Measurements from ENCODE around the gene NID1. TPM values are rescaled to one million over a fixed set of nuclear protein-coding genes. Genes with fewer than 3 reads are reported as not detected.

NID1 gene
- polyA plus RNA-seq, 1 donor from 2014 or later = 0.04 TPM

DNA sequence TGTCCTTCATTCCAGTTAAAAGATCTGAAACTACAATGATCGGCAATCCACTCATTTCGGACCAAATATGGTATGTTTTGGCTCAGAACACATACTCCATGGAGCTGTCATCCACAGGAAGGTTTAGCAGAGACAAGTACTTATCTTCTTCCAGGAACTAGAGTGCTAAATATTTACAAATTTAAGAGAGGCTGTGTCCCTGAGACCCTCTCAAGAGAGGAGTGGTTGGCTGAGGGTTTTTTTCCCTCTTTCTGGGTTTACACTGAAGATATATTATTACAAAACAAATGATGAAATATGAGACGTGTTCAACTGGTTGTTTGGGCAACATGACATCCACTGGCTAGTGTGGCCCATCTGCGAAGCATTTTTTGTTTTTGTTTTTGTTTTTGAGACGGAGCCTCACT is 25.9 kb upstream of the NID1 start:
- H2AFZ ChIP-seq (ENCODE audit: low read depth, low read length) = no peak overlapping the region
- no peaks in the 10 kb centered on the region for H3F3A ChIP-seq (ENCODE audit: insufficient read depth, low read length, poor library complexity, severe bottlenecking)
- H3K4me2 ChIP-seq (ENCODE audit: low read length) = no peak overlapping the region
- H3K27me3 ChIP-seq (ENCODE audit: insufficient read depth, low read depth, low read length) = no peaks in the 10 kb centered on the region
- H3K9me3 ChIP-seq (ENCODE audit: low read length) = no peaks in the 10 kb centered on the region
- no peaks in the 10 kb centered on the region for H3K79me2 ChIP-seq (replicated peaks; ENCODE audit: insufficient read depth, low read length)
- no peak overlapping the region for H3K4me3 ChIP-seq (ENCODE audit: low read length)
- no peaks in the 10 kb centered on the region for H4K20me1 ChIP-seq (ENCODE audit: insufficient read depth)
- TF ChIP-seq, protein P1, sequence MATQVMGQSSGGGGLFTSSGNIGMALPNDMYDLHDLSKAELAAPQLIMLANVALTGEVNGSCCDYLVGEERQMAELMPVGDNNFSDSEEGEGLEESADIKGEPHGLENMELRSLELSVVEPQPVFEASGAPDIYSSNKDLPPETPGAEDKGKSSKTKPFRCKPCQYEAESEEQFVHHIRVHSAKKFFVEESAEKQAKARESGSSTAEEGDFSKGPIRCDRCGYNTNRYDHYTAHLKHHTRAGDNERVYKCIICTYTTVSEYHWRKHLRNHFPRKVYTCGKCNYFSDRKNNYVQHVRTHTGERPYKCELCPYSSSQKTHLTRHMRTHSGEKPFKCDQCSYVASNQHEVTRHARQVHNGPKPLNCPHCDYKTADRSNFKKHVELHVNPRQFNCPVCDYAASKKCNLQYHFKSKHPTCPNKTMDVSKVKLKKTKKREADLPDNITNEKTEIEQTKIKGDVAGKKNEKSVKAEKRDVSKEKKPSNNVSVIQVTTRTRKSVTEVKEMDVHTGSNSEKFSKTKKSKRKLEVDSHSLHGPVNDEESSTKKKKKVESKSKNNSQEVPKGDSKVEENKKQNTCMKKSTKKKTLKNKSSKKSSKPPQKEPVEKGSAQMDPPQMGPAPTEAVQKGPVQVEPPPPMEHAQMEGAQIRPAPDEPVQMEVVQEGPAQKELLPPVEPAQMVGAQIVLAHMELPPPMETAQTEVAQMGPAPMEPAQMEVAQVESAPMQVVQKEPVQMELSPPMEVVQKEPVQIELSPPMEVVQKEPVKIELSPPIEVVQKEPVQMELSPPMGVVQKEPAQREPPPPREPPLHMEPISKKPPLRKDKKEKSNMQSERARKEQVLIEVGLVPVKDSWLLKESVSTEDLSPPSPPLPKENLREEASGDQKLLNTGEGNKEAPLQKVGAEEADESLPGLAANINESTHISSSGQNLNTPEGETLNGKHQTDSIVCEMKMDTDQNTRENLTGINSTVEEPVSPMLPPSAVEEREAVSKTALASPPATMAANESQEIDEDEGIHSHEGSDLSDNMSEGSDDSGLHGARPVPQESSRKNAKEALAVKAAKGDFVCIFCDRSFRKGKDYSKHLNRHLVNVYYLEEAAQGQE (IDR thresholded peaks at IDR 0.05; ENCODE audit: borderline replicate concordance) = no peak
- no peak for TF ChIP-seq TAF1 (IDR thresholded peaks at IDR 0.05; ENCODE audit: low read depth)
- no peak for TF ChIP-seq MXI1 (conservative IDR thresholded peaks at IDR 0.05; ENCODE audit: poor library complexity, severe bottlenecking)
- TF ChIP-seq SMC3 (conservative IDR thresholded peaks at IDR 0.05; ENCODE audit: poor library complexity) = no peak
- no peak for TF ChIP-seq RAD21 (conservative IDR thresholded peaks at IDR 0.05)
- TF ChIP-seq EZH2 (IDR thresholded peaks at IDR 0.05; ENCODE audit: borderline replicate concordance, insufficient read depth, low read length, poor library complexity, severe bottlenecking) = no peak
- TF ChIP-seq POLR2AphosphoS5 (IDR thresholded peaks at IDR 0.05) = no peak
- TF ChIP-seq EP300 (conservative IDR thresholded peaks at IDR 0.05; ENCODE audit: poor library complexity, severe bottlenecking) = no peak
- no peak for TF ChIP-seq CTCF (IDR thresholded peaks at IDR 0.05; ENCODE audit: poor library complexity, severe bottlenecking)
- H3K27ac ChIP-seq (ENCODE audit: low read length) = no peak overlapping the region
- H3K36me3 ChIP-seq (ENCODE audit: insufficient read depth, low read length) = no peaks in the 10 kb centered on the region
- H3K9ac ChIP-seq (ENCODE audit: low read length) = no peak overlapping the region
- no peaks in the 10 kb centered on the region for H3K9me2 ChIP-seq (ENCODE audit: insufficient read depth, low read length)

DNA sequence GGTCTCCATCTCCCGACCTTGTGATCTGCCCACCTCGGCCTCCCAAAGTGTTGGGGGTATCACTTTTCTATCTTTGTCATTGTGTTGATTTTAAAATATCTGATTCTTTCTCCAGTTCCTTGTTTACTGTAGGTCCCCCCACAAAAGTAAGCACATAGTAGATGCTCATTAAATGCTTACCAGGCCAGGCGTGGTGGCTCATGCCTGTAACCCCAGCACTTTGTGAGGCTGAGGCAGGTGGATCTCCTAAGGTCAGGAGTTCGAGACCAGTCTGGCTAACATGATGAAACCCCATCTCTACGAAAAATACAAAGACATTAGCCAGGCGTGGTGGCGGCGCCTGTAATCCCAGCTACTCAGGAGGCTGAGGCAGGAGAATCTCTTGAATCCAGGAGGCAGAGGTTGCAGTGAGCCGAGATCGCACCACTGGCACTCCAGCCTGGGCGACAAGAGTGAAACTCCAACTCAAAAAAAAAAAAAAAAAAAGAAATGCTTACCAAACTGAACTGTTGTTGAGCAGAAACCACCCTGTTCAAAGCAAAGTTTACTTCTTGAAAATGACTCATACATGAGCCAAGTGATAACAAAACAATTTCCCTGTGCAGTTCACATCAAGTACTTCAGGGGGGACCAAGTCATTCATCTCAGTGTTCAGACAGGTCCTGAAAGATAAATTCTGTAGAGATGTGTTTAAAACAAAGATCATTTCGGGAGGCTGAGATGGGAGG is 24.3 kb upstream of the NID1 start:
- Histone ChIP-seq H3K4me2 (ENCODE audit: low read length) (no peak overlapping the region), H3K9me3 (ENCODE audit: low read length) (no peaks in the 10 kb centered on the region), H3K36me3 (ENCODE audit: insufficient read depth, low read length) (no peaks in the 10 kb centered on the region)

More for the DNA sequence above, 24.3 kb upstream of the NID1 start:
- Histone ChIP-seq H3K9me2 (ENCODE audit: insufficient read depth, low read length) (no peaks in the 10 kb centered on the region), H3K9ac (ENCODE audit: low read length) (no peak overlapping the region), H2AFZ (ENCODE audit: low read depth, low read length) (no peak overlapping the region), H3K27ac (ENCODE audit: low read length) (no peak overlapping the region), H3K27me3 (ENCODE audit: insufficient read depth, low read depth, low read length) (no peaks in the 10 kb centered on the region), H4K20me1 (ENCODE audit: insufficient read depth) (no peaks in the 10 kb centered on the region), H3K4me3 (ENCODE audit: low read length) (no peak overlapping the region), H3F3A (ENCODE audit: insufficient read depth, low read length, poor library complexity, severe bottlenecking) (no peaks in the 10 kb centered on the region), H3K79me2 (replicated peaks; ENCODE audit: insufficient read depth, low read length) (no peaks in the 10 kb centered on the region)
- no peak for TF ChIP-seq MXI1 (conservative IDR thresholded peaks at IDR 0.05; ENCODE audit: poor library complexity, severe bottlenecking)
- TF ChIP-seq, protein P1 (IDR thresholded peaks at IDR 0.05; ENCODE audit: borderline replicate concordance) = no peak
- no peak for TF ChIP-seq POLR2AphosphoS5 (IDR thresholded peaks at IDR 0.05)
- TF ChIP-seq EP300 (conservative IDR thresholded peaks at IDR 0.05; ENCODE audit: poor library complexity, severe bottlenecking) = no peak
- TF ChIP-seq EZH2 (IDR thresholded peaks at IDR 0.05; ENCODE audit: borderline replicate concordance, insufficient read depth, low read length, poor library complexity, severe bottlenecking) = no peak
- TF ChIP-seq RAD21 (conservative IDR thresholded peaks at IDR 0.05) = no peak
- TF ChIP-seq TAF1 (IDR thresholded peaks at IDR 0.05; ENCODE audit: low read depth) = no peak
- no peak for TF ChIP-seq SMC3 (conservative IDR thresholded peaks at IDR 0.05; ENCODE audit: poor library complexity)
- no peak for TF ChIP-seq CTCF (IDR thresholded peaks at IDR 0.05; ENCODE audit: poor library complexity, severe bottlenecking)
